ENCODE results near the gene VAT1L.

Gene VAT1L

GRCh38 chr16:77788181-77789084, at the start of gene VAT1L:
TSS of gene VAT1L (plus strand) at chr16:77788564. CDS start at chr16:77788683, 119 bp downstream.
- DNase-seq = peak; percentile 78

- no peak for DNase-seq
Observed at GRCh38 chr16:77738706-77739558, 49.4 kb upstream of the VAT1L start.

GRCh38 chr16:77739559-77739892, 48.8 kb upstream of the VAT1L start:
- DNase-seq = no peak

GRCh38 chr16:77744141-77744540, 44.2 kb upstream of the VAT1L start:
- no peak for DNase-seq

- no peak for DNase-seq
Observed at GRCh38 chr16:77745972-77746371, 42.4 kb upstream of the VAT1L start.

GRCh38 chr16:77748421-77749005, 39.9 kb upstream of the VAT1L start:
- DNase-seq = no peak

- DNase-seq = no peak
Observed at GRCh38 chr16:77749415-77749814, 38.9 kb upstream of the VAT1L start.

- DNase-seq = no peak
Observed at GRCh38 chr16:77758046-77758445, 30.3 kb upstream of the VAT1L start.

- no peak for DNase-seq
Observed at GRCh38 chr16:77758508-77758907, 29.9 kb upstream of the VAT1L start.

GRCh38 chr16:77759201-77759600, 29.2 kb upstream of the VAT1L start:
- no peak for DNase-seq

- peak; percentile 68 for DNase-seq
Observed at GRCh38 chr16:77759821-77760220, 28.5 kb upstream of the VAT1L start.

- no peak for DNase-seq
Observed at GRCh38 chr16:77760800-77761199, 27.6 kb upstream of the VAT1L start.

GRCh38 chr16:77761204-77761603, 27.2 kb upstream of the VAT1L start:
- peak; percentile 89 for DNase-seq

- no peak for DNase-seq
Observed at GRCh38 chr16:77762262-77762661, 26.1 kb upstream of the VAT1L start.

GRCh38 chr16:77763994-77764393, 24.4 kb upstream of the VAT1L start:
- peak; percentile 60 for DNase-seq

GRCh38 chr16:77767211-77767610, 21.2 kb upstream of the VAT1L start:
- DNase-seq = no peak

GRCh38 chr16:77767826-77768225, 20.5 kb upstream of the VAT1L start:
- DNase-seq = no peak

- DNase-seq = peak; percentile 76
Observed at GRCh38 chr16:77775911-77776909, 12.2 kb upstream of the VAT1L start.

GRCh38 chr16:77777745-77778144, 10.6 kb upstream of the VAT1L start:
- no peak for DNase-seq

GRCh38 chr16:77780378-77780837, 8.0 kb upstream of the VAT1L start:
- peak; percentile 95 for DNase-seq

GRCh38 chr16:77781091-77781490, 7.3 kb upstream of the VAT1L start:
- no peak for DNase-seq

- no peak for DNase-seq
Observed at GRCh38 chr16:77782694-77783093, 5.7 kb upstream of the VAT1L start.
